HepG2 (cell line): ENCODE data around the gene DEPDC5. TPM values are rescaled to one million over a fixed set of nuclear protein-coding genes. Genes with fewer than 3 reads are reported as not detected.
A peak's percentile ranks its signal among the peaks of the same experiment; 100 is the strongest.

Experiments used
- BRD4 ChIP-seq: sonication (generic); formaldehyde crosslinking; IDR thresholded peaks from 2 replicates; pipeline ENCODE4 v1.4.0; 2020; ENCODE audit warnings: missing genetic modification reagents
- FOXM1 ChIP-seq: sonication (generic); formaldehyde crosslinking; IDR thresholded peaks from 2 replicates; pipeline ENCODE4 v1.5.0; 2020; ENCODE audit warnings: missing genetic modification reagents
- HINFP ChIP-seq: sonication (generic); formaldehyde crosslinking; IDR thresholded peaks from 2 replicates; pipeline ENCODE4 v1.4.0; 2020; ENCODE audit warnings: low read depth, mild to moderate bottlenecking, missing genetic modification reagents
- IRF2 ChIP-seq: IDR thresholded peaks from 2 replicates; pipeline ENCODE4 v1.6.1; 2018; ENCODE audit warnings: missing genetic modification reagents, missing compliant biosample characterization
- KAT8 ChIP-seq: IDR thresholded peaks from 2 replicates; pipeline ENCODE4 v1.6.1; 2016; ENCODE audit warnings: missing genetic modification reagents, missing compliant biosample characterization
- MAX ChIP-seq: IDR thresholded peaks from 2 replicates; pipeline ENCODE4 v1.6.1; 2012; ENCODE audit warnings: inconsistent platforms
- RAD51 ChIP-seq: fragments of 450-650 bp; IDR thresholded peaks from 2 replicates; pipeline ENCODE4 v1.6.1; 2016; ENCODE audit warnings: borderline replicate concordance
- SAFB2 ChIP-seq: sonication (generic); formaldehyde crosslinking; IDR thresholded peaks from 2 replicates; pipeline ENCODE4 v1.5.1; 2020; ENCODE audit warnings: missing genetic modification reagents, low read depth, mild to moderate bottlenecking, borderline replicate concordance
- TOE1 ChIP-seq: sonication (generic); formaldehyde crosslinking; IDR thresholded peaks from 2 replicates; pipeline ENCODE4 v1.4.0; 2020; ENCODE audit warnings: mild to moderate bottlenecking, missing genetic modification reagents
- UBTF ChIP-seq: sonication (generic); formaldehyde crosslinking; IDR thresholded peaks from 2 replicates; pipeline ENCODE4 v1.4.0; 2020; ENCODE audit warnings: mild to moderate bottlenecking, missing genetic modification reagents
- ZBTB34 ChIP-seq: sonication (generic); formaldehyde crosslinking; IDR thresholded peaks from 2 replicates; pipeline ENCODE4 v1.8.0; 2022; ENCODE audit warnings: mild to moderate bottlenecking, missing genetic modification reagents
- ZFP82 ChIP-seq: sonication (generic); formaldehyde crosslinking; IDR thresholded peaks from 2 replicates; pipeline ENCODE4 v1.5.1; 2020; ENCODE audit warnings: mild to moderate bottlenecking, missing genetic modification reagents, borderline replicate concordance
- ZMYM3 ChIP-seq: sonication (generic); formaldehyde crosslinking; IDR thresholded peaks from 2 replicates; pipeline ENCODE4 v1.5.1; 2020; ENCODE audit warnings: mild to moderate bottlenecking, missing genetic modification reagents
- ZNF138 ChIP-seq: sonication (generic); formaldehyde crosslinking; IDR thresholded peaks from 2 replicates; pipeline ENCODE4 v1.5.0; 2020; ENCODE audit warnings: mild to moderate bottlenecking, low read depth, missing genetic modification reagents
- ZNF225 ChIP-seq: sonication (generic); formaldehyde crosslinking; IDR thresholded peaks from 2 replicates; pipeline ENCODE4 v1.4.0; 2020; ENCODE audit warnings: mild to moderate bottlenecking, missing genetic modification reagents
- ZNF382 ChIP-seq: sonication (generic); formaldehyde crosslinking; IDR thresholded peaks from 2 replicates; pipeline ENCODE4 v1.5.0; 2020; ENCODE audit warnings: missing genetic modification reagents, mild to moderate bottlenecking, borderline replicate concordance
- polyA plus RNA-seq, 8 experiments: library from polyadenylated mRNA; depleted of rRNA in 3 of 8; stranded (reverse) in 7 of 8; unstranded in 1 of 8; fragments of >200 nt; fragmentation: Illumina TruSeq in 4 of 8; extraction: Trizol in 4 of 8; gene quantifications; 2 replicates each; pipeline versions ENCODE4 v1.2.1 to v1.2.3, GENCODE V29; 2011 to 2016; ENCODE audit warnings: low read depth in 4 of 8, missing spikeins in 1 of 8, mixed read lengths in 1 of 8; ENCODE audit not compliant: insufficient read depth in 1 of 8
- total RNA-seq, 5 experiments: library from RNA; depleted of rRNA; stranded (reverse); fragments of >200 nt; fragmentation: Illumina TruSeq; extraction: Trizol; gene quantifications; 2 replicates each; pipeline ENCODE4 v1.2.3, GENCODE V29; 2016; ENCODE audit warnings: low read depth in 1 of 5
- TF ChIP-seq, protein P1 (sequence below): sonication (generic); formaldehyde crosslinking; IDR thresholded peaks from 2 replicates; pipeline ENCODE4 v1.5.0; 2020; ENCODE audit warnings: missing genetic modification reagents
- TF ChIP-seq, protein P2 (sequence below): IDR thresholded peaks from 2 replicates; pipeline ENCODE4 v1.4.0; 2020; ENCODE audit warnings: mild to moderate bottlenecking, missing genetic modification reagents

DEPDC5 gene
- total and polyA plus RNA-seq, 2 of the 13 experiments (the other 11 are each of a cell fraction or from before 2014, with no cell fraction given), result 9.8 to 12.4 TPM

DNA sequence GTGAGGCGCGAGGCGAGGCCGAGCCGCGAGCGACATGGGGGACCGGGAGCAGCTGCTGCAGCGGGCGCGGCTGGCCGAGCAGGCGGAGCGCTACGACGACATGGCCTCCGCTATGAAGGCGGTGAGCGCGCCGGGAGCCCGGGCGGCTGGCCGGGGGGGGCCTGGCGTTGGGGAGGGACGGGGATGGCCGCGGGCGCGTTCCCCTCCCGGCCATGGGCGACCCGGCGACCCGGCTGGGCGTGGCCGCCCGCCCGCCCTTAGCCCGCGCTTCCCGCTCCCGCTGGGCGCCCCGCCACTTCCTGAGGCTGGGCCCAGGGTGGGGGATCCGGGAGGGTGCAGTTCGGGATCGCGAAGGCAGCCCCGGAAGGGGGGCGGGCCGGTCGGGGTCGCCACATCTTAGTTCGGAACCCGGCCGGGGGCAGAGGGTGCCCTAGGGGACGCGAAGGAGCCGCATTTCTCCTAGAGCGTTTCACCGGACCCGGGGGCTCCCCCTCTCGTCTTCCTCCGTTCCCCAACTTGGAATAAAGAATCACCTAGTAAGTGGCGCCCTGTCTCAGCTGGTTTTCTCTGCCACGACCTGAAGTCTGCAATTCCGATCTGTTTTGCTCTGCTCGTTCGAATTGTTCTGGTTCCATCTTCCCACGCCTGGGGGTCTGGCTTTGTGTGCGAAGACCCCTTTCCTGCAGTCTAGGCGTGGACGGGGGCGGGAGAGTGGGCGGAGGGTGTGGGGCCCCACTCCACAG is 191.1 kb downstream of the DEPDC5 start (continued):
- no peak; the same call in 1 of the 2 replicates for TF ChIP-seq MAX
- no peak for TF ChIP-seq TOE1 (CRISPR knock-in tag)
- no peak for TF ChIP-seq SAFB2
- TF ChIP-seq KAT8, result no peak
- TF ChIP-seq, protein P1, sequence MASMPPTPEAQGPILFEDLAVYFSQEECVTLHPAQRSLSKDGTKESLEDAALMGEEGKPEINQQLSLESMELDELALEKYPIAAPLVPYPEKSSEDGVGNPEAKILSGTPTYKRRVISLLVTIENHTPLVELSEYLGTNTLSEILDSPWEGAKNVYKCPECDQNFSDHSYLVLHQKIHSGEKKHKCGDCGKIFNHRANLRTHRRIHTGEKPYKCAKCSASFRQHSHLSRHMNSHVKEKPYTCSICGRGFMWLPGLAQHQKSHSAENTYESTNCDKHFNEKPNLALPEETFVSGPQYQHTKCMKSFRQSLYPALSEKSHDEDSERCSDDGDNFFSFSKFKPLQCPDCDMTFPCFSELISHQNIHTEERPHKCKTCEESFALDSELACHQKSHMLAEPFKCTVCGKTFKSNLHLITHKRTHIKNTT (CRISPR knock-in tag), result no peak
- peak; percentile 62; the same call in 1 of the 2 replicates for TF ChIP-seq BRD4 (CRISPR knock-in tag)
- TF ChIP-seq ZNF225 (CRISPR knock-in tag), result peak; percentile 79; the same call in 1 of the 2 replicates
- no peak for TF ChIP-seq ZMYM3 (CRISPR knock-in tag)
- TF ChIP-seq ZNF382, result no peak
- 0 out of 2 replicates have a peak, but pooled peaks have one; percentile 22 for TF ChIP-seq ZNF138 (CRISPR knock-in tag)
- TF ChIP-seq FOXM1, result no peak
- peak; percentile 56; the same call in 1 of the 2 replicates for TF ChIP-seq UBTF
- peak; percentile 22; the same call in 1 of the 2 replicates for TF ChIP-seq ZFP82
- TF ChIP-seq RAD51, result no peak
- no peak for TF ChIP-seq IRF2 (CRISPR knock-in tag)
- TF ChIP-seq, protein P2, sequence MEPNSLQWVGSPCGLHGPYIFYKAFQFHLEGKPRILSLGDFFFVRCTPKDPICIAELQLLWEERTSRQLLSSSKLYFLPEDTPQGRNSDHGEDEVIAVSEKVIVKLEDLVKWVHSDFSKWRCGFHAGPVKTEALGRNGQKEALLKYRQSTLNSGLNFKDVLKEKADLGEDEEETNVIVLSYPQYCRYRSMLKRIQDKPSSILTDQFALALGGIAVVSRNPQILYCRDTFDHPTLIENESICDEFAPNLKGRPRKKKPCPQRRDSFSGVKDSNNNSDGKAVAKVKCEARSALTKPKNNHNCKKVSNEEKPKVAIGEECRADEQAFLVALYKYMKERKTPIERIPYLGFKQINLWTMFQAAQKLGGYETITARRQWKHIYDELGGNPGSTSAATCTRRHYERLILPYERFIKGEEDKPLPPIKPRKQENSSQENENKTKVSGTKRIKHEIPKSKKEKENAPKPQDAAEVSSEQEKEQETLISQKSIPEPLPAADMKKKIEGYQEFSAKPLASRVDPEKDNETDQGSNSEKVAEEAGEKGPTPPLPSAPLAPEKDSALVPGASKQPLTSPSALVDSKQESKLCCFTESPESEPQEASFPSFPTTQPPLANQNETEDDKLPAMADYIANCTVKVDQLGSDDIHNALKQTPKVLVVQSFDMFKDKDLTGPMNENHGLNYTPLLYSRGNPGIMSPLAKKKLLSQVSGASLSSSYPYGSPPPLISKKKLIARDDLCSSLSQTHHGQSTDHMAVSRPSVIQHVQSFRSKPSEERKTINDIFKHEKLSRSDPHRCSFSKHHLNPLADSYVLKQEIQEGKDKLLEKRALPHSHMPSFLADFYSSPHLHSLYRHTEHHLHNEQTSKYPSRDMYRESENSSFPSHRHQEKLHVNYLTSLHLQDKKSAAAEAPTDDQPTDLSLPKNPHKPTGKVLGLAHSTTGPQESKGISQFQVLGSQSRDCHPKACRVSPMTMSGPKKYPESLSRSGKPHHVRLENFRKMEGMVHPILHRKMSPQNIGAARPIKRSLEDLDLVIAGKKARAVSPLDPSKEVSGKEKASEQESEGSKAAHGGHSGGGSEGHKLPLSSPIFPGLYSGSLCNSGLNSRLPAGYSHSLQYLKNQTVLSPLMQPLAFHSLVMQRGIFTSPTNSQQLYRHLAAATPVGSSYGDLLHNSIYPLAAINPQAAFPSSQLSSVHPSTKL (CRISPR knock-in tag), result peak; percentile 6; the same call in 1 of the 2 replicates
- TF ChIP-seq ZBTB34 (CRISPR knock-in tag), result no peak
- TF ChIP-seq HINFP, result no peak
